PC-3 (cell line): ENCODE results near the gene ATP6V1E1. TPM values are rescaled to one million over a fixed set of nuclear protein-coding genes. Genes with fewer than 3 reads are reported as not detected.
"Not testable (repeated sequence)": the region's sequence is repeated elsewhere in the genome, so short reads cannot be mapped to it uniquely, and the experiment has no call there.

ENCODE experiments used
- ATAC-seq: fragments of 200-7000 bp; cut with Tn5 transposase; 2 replicates; pipeline ENCODE4 v1.9.1; 2020; ENCODE audit warnings: mild to moderate bottlenecking, moderate library complexity
- BruUV-seq: library from RNA; stranded (reverse); fragments of 400-500 nt; replicated peaks from 2 replicates; lab custom pipeline; 2021; lab: Mats Ljungman, UMichigan
- CTCF ChIA-PET: fragments of 300-600 bp; sonication (Branson Sonifier 250); formaldehyde crosslinking; loops from one replicate; lab custom pipeline; 2022; ENCODE audit warnings: antibody characterized with exemption; lab: Charles Lee
- POLR2A ChIA-PET: fragments of 300-600 bp; sonication (Branson Sonifier 250); formaldehyde crosslinking; loops from one replicate; lab custom pipeline; 2022; ENCODE audit warnings: antibody characterized with exemption; ENCODE audit not compliant: unreplicated experiment; lab: Charles Lee
- DNase-seq: peaks from one replicate; pipeline ENCODE4 v3.0.0-alpha.2; 2015
- H2AFZ ChIP-seq: fragments of 300-600 bp; sonication (generic); 2 replicates; pipeline ENCODE4 v1.6.0; 2016; ENCODE audit warnings: antibody characterized with exemption, low read length
- H3F3A ChIP-seq: fragments of 300-600 bp; sonication (generic); one replicate; pipeline ENCODE4 v1.6.0; 2017; ENCODE audit warnings: antibody characterized with exemption, low read length, control low read depth, mild to moderate bottlenecking; ENCODE audit not compliant: unreplicated experiment
- H3K27ac ChIP-seq: fragments of 300-600 bp; sonication (generic); 2 replicates; pipeline ENCODE4 v1.5.1; 2016; ENCODE audit warnings: mild to moderate bottlenecking, low read length
- H3K27me3 ChIP-seq: fragments of 300-600 bp; sonication (generic); 2 replicates; pipeline ENCODE4 v1.6.1; 2016; ENCODE audit warnings: low read length, mixed read lengths
- H3K36me3 ChIP-seq: fragments of 300-600 bp; sonication (generic); 2 replicates; pipeline ENCODE4 v1.6.1; 2016; ENCODE audit warnings: low read depth, mixed run types, low read length, mixed read lengths
- H3K4me1 ChIP-seq: fragments of 300-600 bp; sonication (generic); 2 replicates; pipeline ENCODE4 v1.5.1; 2016; ENCODE audit warnings: low read length; ENCODE audit not compliant: insufficient read depth
- H3K4me2 ChIP-seq: fragments of 300-600 bp; sonication (generic); 2 replicates; pipeline ENCODE4 v1.6.0; 2016; ENCODE audit warnings: low read length
- H3K4me3 ChIP-seq: fragments of 300-600 bp; sonication (generic); 2 replicates; pipeline ENCODE4 v1.5.1; 2016; ENCODE audit warnings: mild to moderate bottlenecking, low read length, mixed read lengths
- H3K79me2 ChIP-seq: fragments of 300-600 bp; sonication (generic); 2 replicates; pipeline ENCODE4 v1.6.1; 2017; ENCODE audit warnings: low read length, mixed read lengths
- H3K9ac ChIP-seq: fragments of 300-600 bp; sonication (generic); 2 replicates; pipeline ENCODE4 v1.6.0; 2016; ENCODE audit warnings: mild to moderate bottlenecking, low read length
- H3K9me2 ChIP-seq: fragments of 300-600 bp; sonication (generic); replicated peaks from 2 replicates; pipeline ENCODE4 v1.6.1; 2016; ENCODE audit warnings: mixed run types, low read length, mixed read lengths
- H3K9me3 ChIP-seq: fragments of 300-600 bp; sonication (generic); 2 replicates; pipeline ENCODE4 v1.6.1; 2016; ENCODE audit warnings: low read length, mixed read lengths
- H4K20me1 ChIP-seq: fragments of 300-600 bp; sonication (generic); 2 replicates; pipeline ENCODE4 v1.6.1; 2016; ENCODE audit warnings: low read length, mixed read lengths
- CTCF ChIP-seq: fragments of 300-600 bp; sonication (generic); conservative IDR thresholded peaks from 2 replicates; pipeline ENCODE4 v1.5.1; 2017; ENCODE audit warnings: antibody characterized with exemption, low read depth, mild to moderate bottlenecking, low read length
- EZH2 ChIP-seq: fragments of 300-600 bp; sonication (generic); IDR thresholded peaks from one replicate; pipeline ENCODE4 v1.6.1; 2017; ENCODE audit warnings: antibody characterized with exemption, mild to moderate bottlenecking, low read length; ENCODE audit not compliant: unreplicated experiment
- EZH2phosphoT487 ChIP-seq: fragments of 300-600 bp; sonication (generic); IDR thresholded peaks from 2 replicates; pipeline ENCODE4 v1.6.1; 2018; ENCODE audit warnings: mild to moderate bottlenecking, antibody characterized with exemption, low read length, borderline replicate concordance
- intact Hi-C: fragments of 100-400 bp; cut with micrococcal nuclease; formaldehyde crosslinking; loops from 2 replicates; pipeline ENCODE4 v1.9.0; 2023
- total RNA-seq: library from RNA; depleted of rRNA; stranded (reverse); fragments of >200 nt; gene quantifications from 2 replicates; pipeline ENCODE4 v1.2.3, GENCODE V29; 2014

Gene ATP6V1E1
- total RNA-seq, 1 experiment from 2014 or later, result 89.9 TPM

GRCh38 chr22:17647991-17648390 lies 19.4 kb upstream of the ATP6V1E1 start:
- Histone ChIP-seq H3K27me3 (no peaks in the 10 kb centered on the region), H3K9ac (no peak overlapping the region), H3K4me3 (no peak overlapping the region), H3F3A (no peaks in the 10 kb centered on the region), H4K20me1 (no peaks in the 10 kb centered on the region), H2AFZ (no peak overlapping the region), H3K27ac (no peak overlapping the region), H3K9me2 (no peaks in the 10 kb centered on the region), H3K4me2 (no peak overlapping the region), H3K4me1 (no peaks in the 10 kb centered on the region), H3K36me3 (no peaks in the 10 kb centered on the region), H3K79me2 (peaks cover 6% of the 10 kb centered on the region), H3K9me3 (no peaks in the 10 kb centered on the region)
- no peak for DNase-seq
- POLR2A ChIA-PET, result no interaction called here
- intact Hi-C loops, result no loop called here
- TF ChIP-seq EZH2phosphoT487, result no peak
- no peak for TF ChIP-seq EZH2
- no peak for TF ChIP-seq CTCF
- CTCF ChIA-PET, result no interaction called here
- ATAC-seq, result no peak
- BruUV-seq, result no TSS peak

GRCh38 chr22:17647452-17647851 lies 18.9 kb upstream of the ATP6V1E1 start:
- POLR2A ChIA-PET, result no interaction called here
- Histone ChIP-seq H3K9me2 (no peaks in the 10 kb centered on the region), H2AFZ (no peak overlapping the region), H3K4me2 (no peak overlapping the region), H3K27ac (no peak overlapping the region), H3K79me2 (peaks cover 11% of the 10 kb centered on the region), H3K27me3 (no peaks in the 10 kb centered on the region), H3K9me3 (no peaks in the 10 kb centered on the region), H3K36me3 (no peaks in the 10 kb centered on the region), H3K4me3 (no peak overlapping the region), H3F3A (no peaks in the 10 kb centered on the region), H4K20me1 (no peaks in the 10 kb centered on the region), H3K4me1 (no peaks in the 10 kb centered on the region), H3K9ac (no peak overlapping the region)
- intact Hi-C loops, result no loop called here
- ATAC-seq (no peak), DNase-seq (no peak)
- no TSS peak for BruUV-seq
- TF ChIP-seq EZH2phosphoT487 (no peak), EZH2 (no peak)
- CTCF ChIA-PET, result no interaction called here

GRCh38 chr22:17642357-17642756 lies 13.8 kb upstream of the ATP6V1E1 start:
- H3K4me3 ChIP-seq, H3K36me3 ChIP-seq, H3K9me2 ChIP-seq, H3K27ac ChIP-seq, BruUV-seq, H3K4me2 ChIP-seq, H3K9me3 ChIP-seq, H3K27me3 ChIP-seq, DNase-seq, H3F3A ChIP-seq, H3K9ac ChIP-seq, H4K20me1 ChIP-seq, intact Hi-C loops, ATAC-seq, POLR2A ChIA-PET, CTCF ChIA-PET, H2AFZ ChIP-seq: not testable (repeated sequence)
- Histone ChIP-seq H3K79me2 (peaks cover 44% of the 10 kb centered on the region), H3K4me1 (peaks cover 11% of the 10 kb centered on the region)

GRCh38 chr22:17641269-17641668 lies 12.7 kb upstream of the ATP6V1E1 start:
- no peaks in the 10 kb centered on the region for H3K9me3 ChIP-seq
- H3K36me3 ChIP-seq, result no peaks in the 10 kb centered on the region
- no peak overlapping the region for H3K4me2 ChIP-seq
- no peaks in the 10 kb centered on the region for H3K27me3 ChIP-seq
- no peak for DNase-seq
- BruUV-seq, result no TSS peak
- ATAC-seq, result no peak
- H3K4me1 ChIP-seq, result peaks cover 12% of the 10 kb centered on the region
- H3K79me2 ChIP-seq, result peaks cover 44% of the 10 kb centered on the region
- no peak overlapping the region for H3K9ac ChIP-seq
- POLR2A ChIA-PET, result no interaction called here
- TF ChIP-seq EZH2 (no peak), CTCF (no peak), EZH2phosphoT487 (no peak)
- intact Hi-C loops, result no loop called here
- 0 out of 2 replicates have a peak, but pooled peaks cover 3% of the 10 kb centered on the region for H4K20me1 ChIP-seq
- H3K9me2 ChIP-seq, result no peaks in the 10 kb centered on the region
- no peak overlapping the region for H2AFZ ChIP-seq
- H3F3A ChIP-seq, result no peaks in the 10 kb centered on the region
- no peak overlapping the region for H3K27ac ChIP-seq
- CTCF ChIA-PET, result no interaction called here
- H3K4me3 ChIP-seq, result no peak overlapping the region
